GM15510 (cell line): ENCODE data around the gene COMMD2.

Experiments
- POLR2A ChIP-seq: IDR thresholded peaks from 3 replicates; pipeline ENCODE4 v1.6.1; 2011; ENCODE audit warnings: borderline replicate concordance; ENCODE audit not compliant: insufficient read length; ENCODE audit errors: extremely low read depth

The COMMD2 gene

DNA sequence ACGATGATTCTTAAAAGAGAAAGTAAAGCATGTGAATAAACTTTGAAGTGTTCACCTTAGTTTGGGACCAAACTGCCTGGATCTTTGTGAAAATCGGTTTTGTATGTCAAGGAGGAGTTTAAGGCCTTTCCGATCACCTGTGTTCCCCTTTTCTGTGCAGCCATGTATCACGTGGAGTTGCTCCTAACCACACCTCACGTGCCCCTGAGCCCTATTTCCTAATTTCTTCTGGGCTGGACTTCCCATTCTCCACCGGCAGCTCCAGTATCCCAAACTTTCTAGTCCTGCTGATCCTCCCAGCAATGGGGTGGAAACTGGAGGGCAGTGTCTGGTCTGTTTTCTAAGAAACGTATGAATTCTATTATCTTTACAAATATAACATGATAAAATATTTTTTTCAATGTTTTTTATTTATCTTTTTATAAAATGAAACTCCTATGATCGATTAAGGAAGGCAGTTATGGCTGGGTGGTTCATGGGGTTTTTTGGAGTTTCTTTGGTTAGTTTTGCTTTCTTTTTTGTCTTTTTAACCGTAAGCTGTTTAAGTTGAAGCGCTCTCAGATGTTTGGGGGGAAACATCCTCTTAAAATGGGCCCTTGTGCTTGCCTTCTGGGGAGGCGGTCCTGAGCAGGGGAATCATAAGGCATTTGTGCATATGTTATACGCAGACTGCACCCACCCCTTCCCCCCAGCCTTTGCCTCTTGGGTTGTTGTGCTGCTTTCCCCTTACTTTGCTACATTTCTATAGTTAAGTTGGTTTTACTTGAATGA lies 50.9 kb downstream of the COMMD2 start:
- TF ChIP-seq POLR2A, result no peak
